Stimulated activated CD8-positive, alpha-beta memory T cell treated with anti-CD3 and anti-CD28 coated beads, Interleukin-4, amount 100 ng/mL, for 1 hour (primary cell): Measurements from ENCODE around the gene CAMK2G.
"Not testable (repeated sequence)": the region's sequence is repeated elsewhere in the genome, so short reads cannot be mapped to it uniquely, and the experiment has no call there.

ENCODE experiments used
- DNase-seq, 2 donors: peaks; one replicate each; pipeline ENCODE4 v3.0.0-alpha.2; 2020; ENCODE audit warnings: low read depth in 2 of 2, low spot score in 1 of 2

CAMK2G gene

DNA sequence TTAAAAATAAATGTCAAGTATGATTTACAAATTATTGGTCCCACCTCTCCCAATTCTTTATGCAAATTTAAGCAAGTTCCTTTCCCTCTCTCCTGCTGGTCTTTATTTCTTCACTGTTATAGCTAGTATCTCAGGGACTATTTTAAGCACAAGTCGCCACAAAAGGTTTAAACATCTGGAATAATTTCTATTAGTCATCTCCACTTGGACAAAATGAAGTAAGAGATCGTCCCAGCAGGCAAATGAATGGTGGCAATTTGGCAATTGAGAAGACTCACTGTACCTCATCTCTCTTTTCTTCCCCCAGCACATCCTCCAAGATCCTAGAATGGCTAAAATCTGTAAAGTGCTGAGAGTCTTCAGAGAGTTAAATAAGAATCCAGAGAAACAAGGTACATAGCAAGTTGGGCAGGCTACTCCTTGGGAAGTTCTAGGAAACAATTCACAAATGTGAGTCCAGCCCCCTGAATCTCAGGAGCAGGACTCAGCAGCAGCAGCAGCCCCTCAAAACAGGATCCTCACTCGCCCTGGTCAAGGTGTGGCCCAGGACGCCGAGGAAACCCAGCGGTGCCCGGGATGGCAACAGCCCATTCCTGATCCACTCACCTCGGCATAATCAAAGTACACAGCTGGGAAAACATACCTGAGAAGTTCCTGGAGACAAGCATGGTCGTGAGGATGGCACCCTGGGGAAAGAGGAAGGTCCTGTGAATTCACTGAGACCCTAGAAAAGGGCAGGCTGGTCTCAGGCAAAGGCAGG, 32.6 kb downstream of the CAMK2G start:
- DNase-seq = no peak

DNA sequence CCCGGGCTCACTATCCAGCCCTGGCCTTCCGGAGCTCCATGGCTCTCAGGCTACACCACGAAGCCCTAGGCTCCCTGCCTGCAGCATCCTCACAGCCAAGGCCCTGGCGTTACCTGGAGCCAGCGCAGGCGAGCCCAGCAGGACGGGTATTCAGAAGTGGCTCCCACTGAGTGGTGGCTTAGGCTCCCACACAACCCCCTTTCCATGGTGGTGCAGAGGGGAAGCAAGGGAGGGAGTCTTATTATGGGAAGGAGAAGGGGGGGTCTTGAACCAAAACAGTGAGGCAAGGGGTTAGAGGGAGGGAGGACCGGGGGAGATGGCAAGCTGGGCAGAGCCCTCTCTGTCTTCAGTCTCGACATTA, 33.3 kb downstream of the CAMK2G start:
- DNase-seq = no peak

DNA sequence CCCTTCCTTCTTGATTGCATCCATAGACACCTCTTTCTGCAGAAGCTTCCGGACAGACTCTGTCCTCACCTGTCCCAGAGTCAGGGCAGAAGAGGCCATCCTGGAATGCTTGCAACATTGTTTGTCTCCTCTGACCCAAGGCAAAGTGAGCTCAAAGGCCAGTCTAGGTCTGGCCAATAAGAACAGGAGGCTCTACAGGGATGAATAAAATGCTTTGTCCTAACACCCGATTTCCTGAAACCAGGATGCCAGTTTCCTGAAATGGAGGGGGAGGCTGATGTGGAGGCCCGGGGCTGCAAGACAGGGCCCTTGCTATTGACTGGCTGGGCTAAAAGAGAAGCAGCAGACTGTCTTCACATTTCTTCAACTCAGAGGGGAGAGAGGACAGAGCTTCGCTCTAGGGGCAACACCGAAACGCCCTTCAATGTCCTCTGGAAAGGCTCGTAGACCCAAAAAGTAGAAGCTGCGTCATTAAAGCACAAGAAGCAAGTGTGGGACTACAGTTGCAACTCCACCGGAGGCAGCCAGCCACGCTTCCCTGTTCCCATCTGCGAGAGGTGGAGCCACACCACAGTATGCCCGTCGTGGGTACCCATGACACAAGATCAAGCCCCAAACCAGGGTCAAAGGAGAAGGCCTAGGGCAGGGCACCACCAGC, 33.8 kb downstream of the CAMK2G start:
- no peak for DNase-seq

DNA sequence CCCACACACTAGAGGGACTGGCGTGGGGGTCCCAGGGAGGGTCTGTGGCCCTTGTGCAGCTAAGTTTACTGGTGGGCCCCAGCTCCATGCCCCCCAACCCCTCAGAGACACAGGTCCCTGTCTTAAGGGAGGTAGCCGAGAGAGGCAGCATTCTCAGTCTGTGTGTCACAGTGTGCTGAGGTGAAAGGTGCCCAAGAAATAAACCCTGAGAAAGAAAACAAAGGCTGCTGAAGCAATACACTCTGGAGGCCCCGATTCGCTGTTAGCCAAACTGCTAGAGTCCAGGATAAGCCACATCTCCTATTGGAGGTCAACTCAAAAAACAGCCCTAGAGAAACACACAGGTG, 34.3 kb downstream of the CAMK2G start:
- DNase-seq = no peak

DNA sequence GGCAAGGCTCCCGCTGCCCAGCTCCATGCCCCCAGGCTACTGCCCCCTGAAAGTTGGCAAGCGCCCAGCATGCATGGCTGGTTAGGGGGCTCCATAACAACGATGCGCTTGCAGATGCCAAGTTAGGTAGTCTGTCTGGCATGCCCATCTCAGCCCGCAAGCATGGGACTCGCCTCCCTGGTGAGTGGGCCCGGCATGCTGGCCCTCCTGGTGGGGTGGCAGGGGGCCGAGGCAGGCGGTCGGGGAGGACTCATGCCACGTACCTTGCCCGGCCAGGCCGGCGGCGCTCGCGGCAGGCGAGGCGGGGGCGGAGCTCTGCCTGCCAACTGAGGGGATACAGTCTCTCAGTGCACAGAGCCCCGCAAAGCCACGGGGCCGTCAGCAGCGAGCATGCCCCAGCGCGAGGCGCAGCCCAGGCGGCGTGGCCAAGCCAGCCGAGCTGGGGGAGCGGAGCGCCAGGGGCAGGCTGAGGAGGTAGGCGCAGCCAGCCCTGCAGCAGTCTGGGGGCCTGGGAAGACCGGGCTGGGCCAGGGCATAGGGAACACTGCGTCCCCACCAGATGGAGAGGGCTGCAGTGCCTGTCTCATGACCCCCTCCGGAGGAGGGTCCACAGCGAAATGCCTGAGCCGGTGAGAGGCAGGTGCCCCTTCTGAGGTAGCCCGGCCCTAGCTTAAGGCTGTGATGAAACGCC, 34.9 kb downstream of the CAMK2G start:
- DNase-seq = no peak

DNA sequence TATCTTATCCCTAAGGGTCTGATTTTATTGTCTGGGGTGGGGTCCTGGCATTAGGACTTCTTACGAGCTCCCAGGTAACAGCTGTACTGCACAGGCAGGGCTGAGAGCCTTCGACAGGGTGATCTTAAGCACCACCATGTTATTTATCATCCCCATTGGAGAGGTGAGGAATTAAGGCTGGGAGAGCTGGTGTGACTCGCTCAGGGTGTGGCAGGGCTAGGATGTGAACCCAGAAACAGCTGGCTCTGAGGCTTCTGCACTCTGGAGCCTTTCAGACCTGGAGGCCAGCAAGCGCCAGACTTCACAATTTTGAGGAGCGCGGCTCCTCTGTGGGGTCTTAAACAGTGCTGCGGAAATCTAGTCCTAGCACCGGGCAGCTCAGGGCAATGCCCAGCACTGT, 35.5 kb downstream of the CAMK2G start:
- DNase-seq = no peak

DNA sequence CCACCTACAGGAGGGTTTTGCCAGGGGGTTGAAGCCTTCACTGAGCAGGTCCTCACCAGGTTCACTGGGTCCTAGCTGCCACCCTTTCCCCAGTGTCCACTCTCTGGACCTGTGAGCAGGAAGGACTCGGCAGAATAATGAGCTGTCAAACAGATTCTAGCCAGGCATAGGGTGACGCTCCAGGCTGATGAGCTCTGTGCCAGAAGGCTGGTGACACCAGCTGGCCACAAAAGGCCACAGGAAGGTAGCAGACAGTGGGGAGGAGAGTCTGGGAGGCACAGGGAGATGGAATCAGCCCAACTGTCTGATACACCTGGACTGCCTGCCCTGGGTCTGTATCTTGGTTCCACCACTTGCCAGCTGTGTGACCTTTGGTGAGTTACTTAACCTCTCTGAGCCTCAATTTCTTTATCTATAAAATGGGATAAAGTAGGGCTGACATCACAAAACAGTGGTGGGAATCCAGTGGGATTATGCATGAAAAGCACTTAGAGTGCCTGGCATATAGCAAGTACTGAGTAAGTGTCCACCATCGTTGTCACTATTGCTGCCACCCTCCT, 36.3 kb downstream of the CAMK2G start:
- no peak for DNase-seq

DNA sequence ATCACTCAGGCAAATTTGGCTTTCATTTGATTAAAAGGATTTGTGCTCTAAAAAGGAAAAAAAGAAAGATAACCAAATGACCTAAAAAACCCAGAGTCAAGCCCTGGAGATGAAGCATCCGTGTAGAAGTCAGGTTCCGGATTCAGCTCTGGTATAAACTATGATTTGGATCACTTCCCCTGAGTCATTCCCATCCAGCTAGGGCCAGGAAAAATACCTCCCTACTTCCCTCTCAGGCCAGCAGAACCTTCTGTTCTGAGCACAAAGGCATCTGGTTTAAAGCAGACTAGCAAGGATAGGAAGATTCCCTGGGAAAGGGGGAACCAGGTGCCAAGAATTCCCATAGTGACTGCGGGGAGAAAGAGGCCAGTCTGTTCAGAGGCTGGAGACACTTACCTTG, 37.3 kb downstream of the CAMK2G start:
- DNase-seq = no peak

DNA sequence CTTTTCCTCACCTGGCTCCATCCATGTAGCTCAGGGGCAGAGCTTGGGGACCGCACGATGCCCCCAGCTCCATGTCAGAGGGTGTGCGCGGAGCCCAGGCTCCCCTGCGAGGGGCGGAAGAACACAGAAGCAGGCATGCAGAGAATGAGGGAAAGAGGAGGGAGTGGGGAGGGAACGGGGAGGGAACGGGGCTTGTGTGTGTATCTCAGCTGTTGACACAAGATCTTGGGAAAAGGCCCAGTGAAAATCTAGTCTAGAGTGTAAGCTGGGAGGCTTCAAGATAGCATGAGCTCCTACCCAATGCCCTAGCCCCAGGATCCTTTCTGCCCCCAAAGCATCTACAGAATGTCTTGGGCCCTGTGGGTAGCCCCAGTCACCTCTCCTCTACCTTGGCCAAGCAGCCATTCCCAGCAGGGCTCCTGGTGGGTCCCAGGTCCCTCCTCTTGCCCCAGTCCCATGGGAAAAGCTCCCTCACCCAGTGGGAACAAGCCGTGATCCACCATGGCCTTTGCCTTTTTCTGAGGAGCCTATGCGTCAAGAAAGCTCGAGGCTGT, 37.9 kb downstream of the CAMK2G start:
- DNase-seq = no peak

DNA sequence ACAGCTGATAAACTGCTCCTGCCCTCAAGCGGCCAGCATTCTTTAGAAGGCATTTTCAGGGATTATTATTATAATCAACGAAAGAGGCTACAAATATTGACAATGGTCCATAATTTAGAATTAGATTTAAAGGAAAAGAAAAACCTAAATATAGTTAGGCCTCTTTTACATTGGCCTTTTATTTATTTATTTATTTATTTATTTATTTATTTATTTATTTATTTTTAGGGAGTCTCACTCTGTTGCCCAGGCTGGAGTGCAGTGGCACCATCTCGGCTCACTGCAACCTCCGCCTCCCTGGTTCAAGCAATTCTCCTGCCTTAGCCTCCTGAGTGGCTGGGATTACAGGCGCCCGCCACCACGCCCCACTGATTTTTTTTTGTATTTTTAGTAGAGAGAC, 45.3 kb downstream of the CAMK2G start:
- DNase-seq = not testable (repeated sequence)

DNA sequence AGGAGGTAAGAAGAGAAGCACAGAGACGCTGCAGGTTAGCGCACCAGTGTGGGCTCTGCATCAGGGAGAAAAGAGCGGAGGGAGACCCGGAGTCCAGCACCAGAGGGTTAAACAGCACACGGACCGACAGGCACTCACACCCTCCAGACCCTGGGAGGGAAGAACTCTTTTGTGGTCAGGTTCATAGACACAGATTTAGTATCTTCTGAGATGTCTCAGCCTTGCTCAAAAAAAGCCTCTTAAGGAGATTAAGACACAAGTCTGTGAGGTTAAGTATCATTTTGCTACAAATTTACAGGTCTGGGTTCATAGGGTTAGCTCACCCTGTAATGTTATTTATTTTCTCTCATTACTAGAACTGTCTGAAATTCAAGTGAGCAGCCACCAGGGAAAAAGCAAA, 46.2 kb downstream of the CAMK2G start:
- DNase-seq = no peak

DNA sequence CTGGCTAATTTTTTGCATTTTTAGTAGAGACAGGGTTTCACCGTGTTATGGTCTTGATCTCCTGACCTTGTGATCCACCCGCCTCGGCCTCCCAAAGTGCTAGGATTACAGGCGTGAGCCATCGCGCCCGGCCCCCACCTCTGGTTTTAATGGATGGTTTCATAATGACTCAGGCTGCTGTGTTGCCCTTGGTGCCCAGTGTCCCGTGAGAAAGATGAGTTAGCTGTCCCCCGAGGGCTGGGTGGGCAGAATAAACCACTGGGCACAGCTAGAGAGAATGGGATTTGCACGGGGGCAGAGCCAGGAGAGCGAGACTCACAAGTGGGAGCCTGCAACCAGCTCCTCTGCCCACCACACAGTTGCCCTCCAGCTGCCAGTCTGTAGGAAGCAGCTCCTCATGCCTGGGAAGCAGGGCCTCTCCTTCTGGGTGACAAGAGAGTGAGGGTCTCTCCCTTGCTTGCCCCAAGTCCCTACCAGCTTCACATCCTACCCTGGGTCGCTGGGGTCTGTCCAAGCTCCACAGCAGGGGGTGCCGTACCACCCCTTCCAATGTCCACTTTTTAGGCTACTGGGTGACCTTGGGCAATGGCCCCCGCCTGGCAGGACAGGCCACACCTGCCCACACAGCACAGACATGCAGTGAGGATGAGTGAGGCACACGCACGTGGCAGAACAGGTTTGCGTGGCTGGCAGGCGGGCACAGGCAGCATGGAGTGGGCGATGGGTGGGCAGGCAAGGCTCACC, 46.8 kb downstream of the CAMK2G start:
- no peak for DNase-seq

DNA sequence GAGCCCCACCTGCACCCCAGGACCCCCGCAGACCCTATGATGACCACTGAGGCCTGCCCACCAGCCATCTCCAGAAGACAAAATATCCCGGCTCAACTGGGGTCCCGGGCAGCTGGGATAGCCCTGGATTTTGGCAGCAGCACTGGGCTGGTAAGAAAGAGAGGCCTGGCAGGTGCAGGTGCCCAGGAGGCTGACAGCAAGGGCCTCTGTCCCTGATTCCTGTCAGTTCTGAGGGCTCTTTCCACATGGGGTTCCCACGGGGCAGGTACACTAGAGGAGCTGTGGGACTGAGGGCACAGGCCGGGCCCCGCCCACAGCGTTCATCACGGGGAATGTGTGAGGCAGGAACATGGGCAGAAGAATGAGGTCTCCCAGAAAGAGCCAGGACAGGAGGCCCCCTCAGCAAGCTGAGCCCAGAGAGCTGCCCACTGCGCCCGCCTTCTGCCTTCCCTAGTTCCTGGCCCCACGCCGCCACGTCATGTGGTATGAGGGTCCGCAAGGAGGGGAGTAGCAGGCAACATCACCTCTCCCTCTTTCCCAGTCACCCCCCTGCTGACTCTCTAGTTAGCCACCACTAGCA, 50.1 kb downstream of the CAMK2G start:
- no peak for DNase-seq

DNA sequence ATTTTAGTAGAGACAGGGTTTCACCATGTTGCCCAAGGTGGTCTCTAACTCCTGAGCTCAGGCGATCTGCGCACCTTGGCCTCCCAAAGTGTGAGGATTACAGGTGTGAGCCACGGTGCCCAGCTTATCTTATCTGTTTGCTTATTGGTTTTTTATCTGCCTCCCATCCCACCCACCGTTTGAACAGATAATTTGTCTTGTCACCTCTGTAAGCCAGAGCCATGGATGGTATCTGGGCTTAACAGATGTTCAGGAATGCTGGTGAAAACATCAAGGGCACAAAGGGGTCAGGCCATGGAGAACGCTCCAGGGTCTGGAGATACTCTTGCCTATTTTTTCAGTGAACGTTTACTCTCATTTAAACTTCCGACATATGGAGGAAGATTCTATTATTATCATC, 51.0 kb downstream of the CAMK2G start:
- no peak for DNase-seq

DNA sequence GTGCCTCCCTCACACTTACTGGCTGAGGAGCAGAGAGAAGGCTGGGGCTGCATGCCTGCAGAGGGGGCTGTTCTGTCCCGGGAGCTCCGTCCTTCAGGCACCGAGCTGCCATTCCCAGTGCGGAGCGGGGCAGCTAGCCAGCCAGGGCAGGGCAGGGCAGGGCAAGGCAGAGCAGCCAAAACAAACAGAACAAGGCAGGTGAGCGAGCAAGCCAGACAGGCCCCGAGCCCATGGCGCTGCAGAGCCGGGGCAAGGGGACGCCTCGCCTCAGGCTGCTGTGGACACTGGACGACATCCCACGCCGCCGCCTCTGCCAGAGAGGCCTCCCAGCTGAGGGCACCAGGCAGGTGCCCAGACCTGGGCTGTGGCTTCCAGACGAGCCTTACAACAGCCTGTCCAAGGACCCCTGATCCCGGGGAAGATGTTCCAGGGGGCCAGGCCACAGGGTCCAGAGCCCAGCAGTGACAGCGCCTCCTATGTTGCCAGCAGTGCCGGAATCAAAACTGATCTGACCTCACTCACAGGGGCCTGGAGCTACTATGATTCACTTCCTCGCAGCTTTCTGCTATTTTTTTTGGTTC, 54.8 kb downstream of the CAMK2G start:
- no peak for DNase-seq

DNA sequence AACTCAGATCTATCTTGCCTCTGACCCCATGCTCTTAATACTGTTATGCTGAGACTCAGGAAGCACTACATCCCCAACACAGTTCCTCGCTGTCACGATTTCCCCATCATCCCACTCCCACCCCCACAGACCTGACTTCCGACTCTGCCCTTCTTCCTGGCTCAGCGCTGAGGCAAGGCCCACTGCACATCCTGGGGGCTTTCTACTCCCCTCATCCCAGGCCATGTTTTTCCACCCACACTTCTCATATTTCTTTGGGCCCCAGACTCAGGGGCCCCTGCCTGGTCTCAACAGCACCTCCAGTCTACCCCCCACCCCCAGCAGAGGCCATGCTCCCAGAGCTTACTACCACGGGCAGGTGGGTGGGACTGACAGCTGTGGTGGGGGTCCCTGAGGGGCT, 55.3 kb downstream of the CAMK2G start:
- DNase-seq = no peak

DNA sequence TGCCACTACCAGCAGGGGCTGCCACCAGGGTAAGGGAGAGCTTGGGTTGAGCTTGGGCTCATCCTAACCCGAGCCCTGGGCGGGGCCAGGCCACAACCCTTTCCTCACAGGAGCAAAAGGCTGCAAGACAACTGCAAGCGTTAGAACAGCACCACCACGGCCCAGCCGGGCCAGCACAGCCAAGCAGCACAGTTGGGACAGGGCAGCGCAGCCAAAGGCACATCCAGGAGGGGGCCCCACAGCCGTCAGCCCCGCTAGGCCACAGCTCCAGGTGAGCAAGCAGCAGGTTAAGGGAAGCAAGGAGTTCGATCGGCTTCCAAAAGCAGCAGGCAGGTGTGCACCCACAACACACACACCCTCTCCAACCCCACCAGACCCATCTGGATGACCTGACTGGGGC, 56.0 kb downstream of the CAMK2G start:
- DNase-seq = no peak

DNA sequence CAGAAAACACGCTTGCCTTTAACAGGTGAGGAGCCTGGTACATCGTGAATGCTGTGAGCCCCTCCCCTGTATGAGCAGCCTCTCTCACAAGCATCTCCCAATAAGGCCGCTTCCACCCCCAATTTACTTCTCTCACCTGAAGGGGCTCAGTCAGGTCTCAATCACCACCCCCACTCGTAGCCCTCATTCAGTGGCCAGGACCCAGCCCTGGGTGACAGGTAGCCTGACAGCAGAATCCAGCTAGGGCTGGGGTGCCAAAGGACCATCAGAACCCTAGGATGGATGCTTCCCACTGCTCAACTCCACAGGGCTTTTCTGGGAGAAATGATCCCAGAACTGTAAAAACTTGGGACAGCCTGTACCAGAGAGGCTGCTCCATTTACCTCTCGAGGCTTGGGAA, 56.5 kb downstream of the CAMK2G start:
- DNase-seq = no peak

DNA sequence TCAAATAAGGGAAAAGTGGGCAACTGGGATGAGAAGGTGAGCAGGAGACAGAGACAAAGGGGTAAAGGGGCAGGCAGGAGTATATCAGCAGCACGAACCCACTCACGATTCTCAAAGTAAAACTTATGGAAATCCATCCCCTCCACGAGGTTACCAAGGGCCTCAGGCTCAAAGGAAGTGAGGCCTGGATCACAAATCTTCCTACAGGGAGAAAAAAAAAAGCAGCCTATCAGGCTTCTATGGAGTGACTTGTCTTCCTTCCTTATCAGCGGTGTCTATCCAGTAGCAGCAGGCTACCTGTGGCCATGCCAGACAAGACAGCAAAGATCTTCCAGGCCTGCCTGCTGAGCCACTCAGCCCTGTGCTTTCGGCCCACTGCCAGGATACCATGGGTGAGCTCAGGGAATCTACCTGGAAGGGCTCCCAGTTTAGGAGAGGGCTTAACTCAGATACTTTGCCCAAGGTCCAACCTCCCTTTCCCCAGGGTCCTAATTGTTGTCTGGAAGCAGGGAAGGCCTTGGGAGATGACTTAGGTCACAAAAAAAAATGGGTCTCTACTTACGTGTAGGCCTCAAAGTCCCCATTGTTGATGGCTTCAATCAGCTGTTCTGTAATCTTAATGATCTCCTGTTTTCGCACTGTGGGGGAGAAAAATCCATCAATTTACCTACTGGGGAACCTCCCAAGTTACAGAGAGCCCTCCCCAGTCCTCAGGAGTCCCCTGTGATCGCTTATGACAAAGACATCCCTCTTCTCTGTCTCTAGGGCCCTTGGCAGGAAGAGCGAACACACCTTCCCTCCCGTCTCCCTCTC, 57.2 kb downstream of the CAMK2G start:
- DNase-seq = no peak

DNA sequence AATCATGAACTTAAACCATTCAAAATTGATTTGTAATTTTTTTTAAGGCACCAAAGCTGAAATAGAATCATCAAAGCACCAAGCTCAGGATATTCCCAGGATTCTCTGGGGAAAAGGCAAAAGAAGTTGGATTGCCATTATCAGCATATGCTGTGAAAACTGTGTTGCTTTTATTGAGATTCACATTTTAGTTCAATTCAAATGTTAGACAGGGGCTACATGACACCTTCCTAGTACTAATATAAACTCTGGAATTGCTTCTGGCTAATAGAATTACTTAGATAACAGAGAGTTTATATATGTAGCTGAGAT, 58.7 kb downstream of the CAMK2G start:
- no peak for DNase-seq
